Measurements from ENCODE around the gene PRSS33. TPM values are rescaled to one million over a fixed set of nuclear protein-coding genes. Genes with fewer than 3 reads are reported as not detected.

The PRSS33 gene
- total and polyA plus RNA-seq, 9 of the 15 experiments (the other 6 are each of a cell fraction or from before 2014, with no cell fraction given) = not detected

GRCh38 chr16:2777231-2777902, 10.0 kb downstream of the PRSS33 start, which contains the start of gene ELOB (continued):
- peak; percentile 78 for TF ChIP-seq MYC (IDR thresholded peaks at IDR 0.05; ENCODE audit: low read depth, low read length)
- peak; percentile 81; the same call in 1 of the 2 replicates for TF ChIP-seq MYC (CRISPR knock-in tag; IDR thresholded peaks at IDR 0.05; ENCODE audit: borderline replicate concordance, low read depth)
- TF ChIP-seq JUND (IDR thresholded peaks at IDR 0.05; ENCODE audit: borderline replicate concordance, low read depth, low read length) = 0 out of 2 replicates have a peak, but pooled peaks have one; percentile 6
- TF ChIP-seq JUND (tag; IDR thresholded peaks at IDR 0.05; ENCODE audit: borderline replicate concordance, low read depth, low read length) = no peak
- TF ChIP-seq SMAD2 (IDR thresholded peaks at IDR 0.05; ENCODE audit: low read depth, low read length) = no peak
- no peak for TF ChIP-seq PRDM10 (IDR thresholded peaks at IDR 0.05; ENCODE audit: partially characterized antibody)
- no peak for TF ChIP-seq KAT2B (IDR thresholded peaks at IDR 0.05; ENCODE audit: low read depth, low read length)
- no peak for TF ChIP-seq ZNF551 (CRISPR knock-in tag; IDR thresholded peaks at IDR 0.05)
- TF ChIP-seq PHF8 (IDR thresholded peaks at IDR 0.05; ENCODE audit: borderline replicate concordance, low read length) = peak; percentile 92
- TF ChIP-seq TEAD4 (IDR thresholded peaks at IDR 0.05; ENCODE audit: low read length) = peak; percentile 73
- TF ChIP-seq TEAD4 (CRISPR knock-in tag; IDR thresholded peaks at IDR 0.05; ENCODE audit: borderline replicate concordance) = no peak
- TF ChIP-seq, protein P1, sequence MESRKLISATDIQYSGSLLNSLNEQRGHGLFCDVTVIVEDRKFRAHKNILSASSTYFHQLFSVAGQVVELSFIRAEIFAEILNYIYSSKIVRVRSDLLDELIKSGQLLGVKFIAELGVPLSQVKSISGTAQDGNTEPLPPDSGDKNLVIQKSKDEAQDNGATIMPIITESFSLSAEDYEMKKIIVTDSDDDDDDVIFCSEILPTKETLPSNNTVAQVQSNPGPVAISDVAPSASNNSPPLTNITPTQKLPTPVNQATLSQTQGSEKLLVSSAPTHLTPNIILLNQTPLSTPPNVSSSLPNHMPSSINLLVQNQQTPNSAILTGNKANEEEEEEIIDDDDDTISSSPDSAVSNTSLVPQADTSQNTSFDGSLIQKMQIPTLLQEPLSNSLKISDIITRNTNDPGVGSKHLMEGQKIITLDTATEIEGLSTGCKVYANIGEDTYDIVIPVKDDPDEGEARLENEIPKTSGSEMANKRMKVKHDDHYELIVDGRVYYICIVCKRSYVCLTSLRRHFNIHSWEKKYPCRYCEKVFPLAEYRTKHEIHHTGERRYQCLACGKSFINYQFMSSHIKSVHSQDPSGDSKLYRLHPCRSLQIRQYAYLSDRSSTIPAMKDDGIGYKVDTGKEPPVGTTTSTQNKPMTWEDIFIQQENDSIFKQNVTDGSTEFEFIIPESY (CRISPR knock-in tag; IDR thresholded peaks at IDR 0.05) = peak; percentile 58; the same call in 1 of the 2 replicates
- TF ChIP-seq ZNF589 (CRISPR knock-in tag; IDR thresholded peaks at IDR 0.05; ENCODE audit: low read depth) = peak; percentile 87
- TF ChIP-seq, protein P2, sequence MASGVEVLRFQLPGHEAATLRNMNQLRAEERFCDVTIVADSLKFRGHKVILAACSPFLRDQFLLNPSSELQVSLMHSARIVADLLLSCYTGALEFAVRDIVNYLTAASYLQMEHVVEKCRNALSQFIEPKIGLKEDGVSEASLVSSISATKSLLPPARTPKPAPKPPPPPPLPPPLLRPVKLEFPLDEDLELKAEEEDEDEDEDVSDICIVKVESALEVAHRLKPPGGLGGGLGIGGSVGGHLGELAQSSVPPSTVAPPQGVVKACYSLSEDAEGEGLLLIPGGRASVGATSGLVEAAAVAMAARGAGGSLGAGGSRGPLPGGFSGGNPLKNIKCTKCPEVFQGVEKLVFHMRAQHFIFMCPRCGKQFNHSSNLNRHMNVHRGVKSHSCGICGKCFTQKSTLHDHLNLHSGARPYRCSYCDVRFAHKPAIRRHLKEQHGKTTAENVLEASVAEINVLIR (CRISPR knock-in tag; IDR thresholded peaks at IDR 0.05) = no peak
- TF ChIP-seq ZBTB1 (CRISPR knock-in tag; IDR thresholded peaks at IDR 0.05; ENCODE audit: borderline replicate concordance, low read depth) = peak; percentile 85
- no peak for TF ChIP-seq CBFA2T2 (conservative IDR thresholded peaks at IDR 0.05)
- TF ChIP-seq XRCC3 (IDR thresholded peaks at IDR 0.05) = no peak
- peak; percentile 99 for TF ChIP-seq NFRKB (IDR thresholded peaks at IDR 0.05; ENCODE audit: low read depth)
- TF ChIP-seq TRIM28 (IDR thresholded peaks at IDR 0.05) = no peak
- no peak for TF ChIP-seq ESRRB (CRISPR knock-in tag; IDR thresholded peaks at IDR 0.05; ENCODE audit: borderline replicate concordance)
- peak; percentile 66; the same call in 1 of the 2 replicates for TF ChIP-seq GTF2A2 (tag; IDR thresholded peaks at IDR 0.05)
- TF ChIP-seq EZH2 (IDR thresholded peaks at IDR 0.05; ENCODE audit: borderline replicate concordance, low read depth, low read length) = no peak
- no peak for TF ChIP-seq CC2D1A (IDR thresholded peaks at IDR 0.05)
- no peak for TF ChIP-seq ZFPM2 (CRISPR knock-in tag; IDR thresholded peaks at IDR 0.05)

Measured in K562 (cell line).